IMR-90 (cell line): ENCODE data around the gene BNIP3. TPM values are rescaled to one million over a fixed set of nuclear protein-coding genes. Genes with fewer than 3 reads are reported as not detected.

Source experiments
- ATAC-seq: fragments of 200-7000 bp; cut with Tn5 transposase; 2 replicates; pipeline ENCODE4 v1.9.1; 2020; ENCODE audit warnings: low read depth, mild to moderate bottlenecking, moderate library complexity
- BruUV-seq: library from RNA; stranded (reverse); fragments of 400-500 nt; replicated peaks from 2 replicates; lab custom pipeline; 2021; lab: Mats Ljungman, UMichigan
- CTCF ChIA-PET: fragments of 300-600 bp; formaldehyde crosslinking; extraction: SDS; loops from one replicate; lab custom pipeline; 2021; ENCODE audit warnings: antibody characterized with exemption; lab: Yijun Ruan, JAX
- POLR2A ChIA-PET: fragments of 300-600 bp; sonication (Branson Sonifier 250); formaldehyde crosslinking; loops from one replicate; lab custom pipeline; 2022; ENCODE audit warnings: antibody characterized with exemption; ENCODE audit not compliant: unreplicated experiment; lab: Charles Lee
- DNase-seq: peaks from one replicate; pipeline ENCODE4 v3.0.0; 2013
- H2AFZ ChIP-seq: replicated peaks from 2 replicates; pipeline ENCODE3; 2013; ENCODE audit warnings: low read length, mild to moderate bottlenecking; ENCODE audit not compliant: poor library complexity
- H2AK5ac ChIP-seq: 2 replicates; pipeline ENCODE4 v1.6.1; 2013; ENCODE audit warnings: low read depth, low read length, inconsistent platforms
- H2AK9ac ChIP-seq: replicated peaks from 2 replicates; pipeline ENCODE3; 2013; ENCODE audit warnings: mild to moderate bottlenecking, low read depth, low read length, moderate library complexity; ENCODE audit not compliant: poor library complexity
- H2BK120ac ChIP-seq: 2 replicates; pipeline ENCODE4 v1.6.1; 2013; ENCODE audit warnings: low read depth, low read length, inconsistent platforms
- H2BK15ac ChIP-seq: 3 replicates; pipeline ENCODE4 v1.6.1; 2013; ENCODE audit warnings: low read depth, low read length, inconsistent platforms
- H2BK20ac ChIP-seq: 2 replicates; pipeline ENCODE4 v1.6.1; 2013; ENCODE audit warnings: low read depth, mild to moderate bottlenecking, inconsistent platforms, low read length, moderate library complexity
- H2BK5ac ChIP-seq: 2 replicates; pipeline ENCODE4 v1.6.1; 2013; ENCODE audit warnings: mild to moderate bottlenecking, low read depth, low read length, inconsistent platforms; ENCODE audit not compliant: poor library complexity, severe bottlenecking
- H3K14ac ChIP-seq: replicated peaks from 2 replicates; pipeline ENCODE4 v1.6.1; 2013; ENCODE audit warnings: low read depth, low read length, inconsistent platforms
- H3K18ac ChIP-seq: 2 replicates; pipeline ENCODE4 v1.6.1; 2013; ENCODE audit warnings: low read depth, low read length, control low read depth
- H3K23ac ChIP-seq: 2 replicates; pipeline ENCODE4 v1.6.1; 2013; ENCODE audit warnings: low read depth, low read length, inconsistent platforms
- H3K27ac ChIP-seq: 2 replicates; pipeline ENCODE4 v1.5.1; 2013; ENCODE audit warnings: mild to moderate bottlenecking, control low read depth, low read length; ENCODE audit not compliant: insufficient read depth
- H3K27me3 ChIP-seq: 2 replicates; pipeline ENCODE4 v1.6.1; 2013; ENCODE audit warnings: low read length; ENCODE audit not compliant: control insufficient read depth, insufficient read depth
- H3K36me3 ChIP-seq: 2 replicates; pipeline ENCODE4 v1.6.1; 2013; ENCODE audit warnings: low read length, mixed read lengths; ENCODE audit not compliant: control insufficient read depth, insufficient read depth
- H3K4ac ChIP-seq: 2 replicates; pipeline ENCODE4 v1.6.1; 2013; ENCODE audit warnings: low read depth, low read length, inconsistent platforms
- H3K4me1 ChIP-seq: 2 replicates; pipeline ENCODE4 v1.6.1; 2013; ENCODE audit warnings: low read length, mixed read lengths; ENCODE audit not compliant: control insufficient read depth, insufficient read depth
- H3K4me2 ChIP-seq: 2 replicates; pipeline ENCODE4 v1.6.1; 2013; ENCODE audit warnings: low read depth, mild to moderate bottlenecking, control low read depth, low read length, moderate library complexity
- H3K4me3 ChIP-seq: 2 replicates; pipeline ENCODE4 v1.5.1; 2013; ENCODE audit warnings: low read depth, mild to moderate bottlenecking, control low read depth, low read length, moderate library complexity; ENCODE audit not compliant: insufficient read depth
- H3K56ac ChIP-seq: 2 replicates; pipeline ENCODE4 v1.6.1; 2013; ENCODE audit warnings: low read length, inconsistent platforms; ENCODE audit not compliant: insufficient read depth; ENCODE audit errors: extremely low read depth
- H3K79me1 ChIP-seq, 2 experiments: 2 replicates each; pipeline ENCODE4 v1.6.1; 2013; ENCODE audit warnings: low read length in 2 of 2, inconsistent platforms in 1 of 2, low read depth in 1 of 2
- H3K9ac ChIP-seq: 2 replicates; pipeline ENCODE4 v1.6.1; 2013; ENCODE audit warnings: low read depth, low read length, control low read depth
- H3K9me1 ChIP-seq: 2 replicates; pipeline ENCODE4 v1.6.1; 2013; ENCODE audit warnings: low read length, inconsistent platforms; ENCODE audit not compliant: insufficient read depth
- H3K9me3 ChIP-seq: 2 replicates; pipeline ENCODE4 v1.6.1; 2013; ENCODE audit warnings: low read length; ENCODE audit not compliant: control insufficient read depth, insufficient read depth
- H4K20me1 ChIP-seq: 2 replicates; pipeline ENCODE4 v1.6.1; 2013; ENCODE audit warnings: low read length, inconsistent platforms; ENCODE audit not compliant: insufficient read depth
- H4K5ac ChIP-seq: 2 replicates; pipeline ENCODE4 v1.6.1; 2013; ENCODE audit warnings: mild to moderate bottlenecking, low read depth, low read length, control low read depth
- H4K8ac ChIP-seq, 2 experiments: 2 replicates each; pipeline ENCODE4 v1.6.1; 2013; ENCODE audit warnings: low read depth in 2 of 2, low read length in 2 of 2, control low read depth in 1 of 2, inconsistent platforms in 1 of 2
- H4K91ac ChIP-seq: 2 replicates; pipeline ENCODE4 v1.6.1; 2013; ENCODE audit warnings: low read depth, low read length, inconsistent platforms; ENCODE audit not compliant: insufficient read depth
- CHD1 ChIP-seq: IDR thresholded peaks from 2 replicates; pipeline ENCODE4 v1.6.1; 2012; ENCODE audit warnings: low read depth, low read length, improper control_type of control experiment
- FOS ChIP-seq: fragments of 150-350 bp; IDR thresholded peaks from 2 replicates; pipeline ENCODE4 v1.6.1; 2016; ENCODE audit warnings: low read depth, low read length
- MAZ ChIP-seq: IDR thresholded peaks from 2 replicates; pipeline ENCODE4 v1.6.1; 2012; ENCODE audit warnings: low read depth, mild to moderate bottlenecking, low read length, improper control_type of control experiment, moderate library complexity, borderline replicate concordance
- NFE2L2 ChIP-seq: fragments of 150-350 bp; IDR thresholded peaks from 2 replicates; pipeline ENCODE4 v1.6.1; 2016; ENCODE audit warnings: low read depth, mild to moderate bottlenecking, low read length
- POLR2A ChIP-seq: IDR thresholded peaks from 2 replicates; pipeline ENCODE4 v1.6.1; 2012; ENCODE audit warnings: mild to moderate bottlenecking, low read depth, low read length
- WGBS, 2 experiments: methylation state at CpG; one replicate each; pipeline versions ENCODE4 v1.1.5 to v1.1.7; 2013; ENCODE audit warnings: missing lambda C conversion rate in 2 of 2; ENCODE audit not compliant: insufficient read length in 1 of 2; ENCODE audit errors: extremely low coverage in 2 of 2; 5-methylcytosine and 5-hydroxymethylcytosine counted together
- dilution Hi-C: fragments of 300-500 bp; cut with HindIII; formaldehyde crosslinking; loops from one replicate; pipeline ENCODE4 v1.14.3; 2018; ENCODE audit warnings: low sequenced_read_pairs; ENCODE audit not compliant: unreplicated experiment
- in situ Hi-C: fragments of 300-500 bp; cut with MboI; formaldehyde crosslinking; loops from 3 replicates; pipeline ENCODE4 v1.14.3; 2019; ENCODE audit warnings: low sequenced_read_pairs, inconsistent platforms, mixed read lengths
- intact Hi-C: fragments of 100-400 bp; cut with micrococcal nuclease; formaldehyde crosslinking; loops from 2 replicates; pipeline ENCODE4 v1.10.0; 2022
- polyA plus RNA-seq, 3 experiments: library from polyadenylated mRNA; depleted of rRNA; stranded (reverse); fragments of >200 nt; gene quantifications; 2 replicates each; pipeline ENCODE4 v1.2.3, GENCODE V29; 2012; ENCODE audit warnings: low replicate concordance in 1 of 3
- total RNA-seq: library from RNA; depleted of rRNA; stranded (reverse); fragments of >200 nt; gene quantifications from 2 replicates; pipeline ENCODE4 v1.2.3, GENCODE V29; 2012
- TF ChIP-seq, protein P1 (sequence below): fragments of 150-350 bp; IDR thresholded peaks from 2 replicates; pipeline ENCODE4 v1.6.1; 2016; ENCODE audit warnings: low read depth, mild to moderate bottlenecking, low read length, moderate library complexity, borderline replicate concordance

BNIP3 gene
- total and polyA plus RNA-seq, 2 of the 4 experiments (the other 2 are of a cell fraction): 134 to 211 TPM

GRCh38 chr10:131970946-131971345, 10.8 kb downstream of the BNIP3 start:
- H4K20me1 ChIP-seq: peaks cover 90% of the 10 kb centered on the region
- no peak overlapping the region for H3K4me3 ChIP-seq
- TF ChIP-seq FOS: no peak
- no peak for TF ChIP-seq NFE2L2
- TF ChIP-seq, protein P1, sequence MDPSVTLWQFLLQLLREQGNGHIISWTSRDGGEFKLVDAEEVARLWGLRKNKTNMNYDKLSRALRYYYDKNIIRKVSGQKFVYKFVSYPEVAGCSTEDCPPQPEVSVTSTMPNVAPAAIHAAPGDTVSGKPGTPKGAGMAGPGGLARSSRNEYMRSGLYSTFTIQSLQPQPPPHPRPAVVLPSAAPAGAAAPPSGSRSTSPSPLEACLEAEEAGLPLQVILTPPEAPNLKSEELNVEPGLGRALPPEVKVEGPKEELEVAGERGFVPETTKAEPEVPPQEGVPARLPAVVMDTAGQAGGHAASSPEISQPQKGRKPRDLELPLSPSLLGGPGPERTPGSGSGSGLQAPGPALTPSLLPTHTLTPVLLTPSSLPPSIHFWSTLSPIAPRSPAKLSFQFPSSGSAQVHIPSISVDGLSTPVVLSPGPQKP: no peak
- TF ChIP-seq CHD1: no peak
- TF ChIP-seq MAZ: no peak
- no peak for TF ChIP-seq POLR2A
- H4K8ac ChIP-seq: no peak overlapping the region
- H3K9me1 ChIP-seq: peaks cover 20% of the 10 kb centered on the region
- no peak overlapping the region for H4K5ac ChIP-seq
- no peak overlapping the region for H2BK15ac ChIP-seq
- no peak overlapping the region for H2AK9ac ChIP-seq
- no peak overlapping the region for H4K91ac ChIP-seq
- POLR2A ChIA-PET: no interaction called here
- no peaks in the 10 kb centered on the region for H3K27me3 ChIP-seq
- H3K4me1 ChIP-seq: peaks cover 14% of the 10 kb centered on the region
- intact Hi-C loops: no loop called here
- DNase-seq: no peak
- in situ Hi-C loops: no loop called here
- H3K36me3 ChIP-seq: peaks cover 68% of the 10 kb centered on the region
- H2BK120ac ChIP-seq: no peak overlapping the region
- no peaks in the 10 kb centered on the region for H3K9me3 ChIP-seq
- no peak overlapping the region for H3K23ac ChIP-seq
- no peak overlapping the region for H2BK20ac ChIP-seq
- H3K4ac ChIP-seq: no peak overlapping the region
- H3K56ac ChIP-seq: no peak overlapping the region
- H3K18ac ChIP-seq: no peak overlapping the region
- no TSS peak for BruUV-seq
- dilution Hi-C loops: no loop called here
- ATAC-seq: no peak
- H2AFZ ChIP-seq: no peak overlapping the region
- CTCF ChIA-PET: no interaction called here
- H3K79me1 ChIP-seq: peaks cover 26 to 72% of the 10 kb centered on the region in 2 experiments
- 100% methylated on average over 7 of the region's 18 CpGs; no CpG with 5 or more reads in 1 of the 2 experiments for WGBS, 2 experiments
- H3K9ac ChIP-seq: no peak overlapping the region
- no peak overlapping the region for H3K4me2 ChIP-seq
- H3K27ac ChIP-seq: no peak overlapping the region
- H2AK5ac ChIP-seq: no peak overlapping the region
- no peak overlapping the region for H2BK5ac ChIP-seq
- no peak overlapping the region for H3K14ac ChIP-seq
